ENCODE data around the gene LIN54. TPM values are rescaled to one million over a fixed set of nuclear protein-coding genes. Genes with fewer than 3 reads are reported as not detected.
"Not testable (repeated sequence)": the region's sequence is repeated elsewhere in the genome, so short reads cannot be mapped to it uniquely, and the experiment has no call there.

Gene LIN54
- 1 to 10 TPM; 7.2 to 7.7 (median 7.3) TPM for total RNA-seq
- 2.2 TPM for polyA plus RNA-seq
- long read RNA-seq, donor 1, full-length matches to known transcripts: 6 of 12 reads
- long read RNA-seq, donor 1, partial matches to known transcripts: 0 of 12 reads
- long read RNA-seq, donor 1, other reads (novel, unspliced or antisense): 6 of 12 reads
- long read RNA-seq, donor 2, partial matches to known transcripts: 0 of 1 reads
- long read RNA-seq, donor 2, other reads (novel, unspliced or antisense): 1 of 1 reads
- long read RNA-seq, donor 3, full-length matches to known transcripts: 10 of 21 reads
- long read RNA-seq, donor 3, partial matches to known transcripts: 2 of 21 reads
- long read RNA-seq, donor 3, other reads (novel, unspliced or antisense): 9 of 21 reads
- long read RNA-seq, donor 4, full-length matches to known transcripts: 1 of 3 reads
- long read RNA-seq, donor 4, partial matches to known transcripts: 1 of 3 reads
- long read RNA-seq, donor 4, other reads (novel, unspliced or antisense): 1 of 3 reads

DNA sequence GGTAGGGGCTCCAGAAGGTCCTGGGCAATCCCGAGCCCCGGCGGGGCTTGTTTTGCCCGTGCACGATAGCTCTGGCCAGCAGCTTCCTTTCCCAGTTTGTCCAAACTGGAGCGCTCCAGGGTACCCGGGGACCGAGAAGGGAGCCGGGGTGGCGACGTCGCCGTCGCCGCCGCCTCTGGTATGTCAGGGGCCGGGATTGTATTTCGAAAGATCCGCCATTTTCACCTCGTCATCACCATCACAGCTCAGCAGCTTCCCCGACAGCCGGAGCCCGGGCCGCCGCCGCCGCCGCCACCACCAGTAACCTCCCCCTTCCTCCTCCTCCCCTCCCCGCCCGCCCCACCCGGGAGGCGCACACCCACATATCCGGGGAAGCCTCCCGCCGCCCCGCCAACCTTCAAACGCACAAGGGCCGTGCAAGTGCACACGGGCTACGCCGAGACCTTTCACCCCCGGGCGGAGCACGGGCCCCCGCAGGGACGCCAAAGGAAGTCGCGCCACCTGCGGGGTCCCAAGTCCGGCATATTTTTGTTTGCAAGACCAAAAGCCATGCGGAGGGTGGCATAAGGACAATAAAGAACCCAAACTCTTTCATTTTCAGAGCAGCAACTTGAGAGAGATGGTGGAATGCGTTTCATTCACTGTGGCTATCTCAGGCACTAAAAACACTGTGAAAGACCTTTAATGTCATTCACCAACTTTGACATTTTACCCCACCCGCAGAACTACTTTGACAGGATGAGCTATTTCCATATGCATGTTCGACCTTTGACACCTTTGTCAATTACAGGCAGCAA lies at the start of gene LIN54:
Gene LIN54 (minus strand): TSS at position 302 of the 797 bp plus-strand sequence. CDS start 25,979 bp downstream, outside the sequence.
- H3K4me3 ChIP-seq (ENCODE audit: low read length): peak within 1 kb of the TSS; percentile 79
- WGBS: under 1% methylated on average over 54 of the region's 54 CpGs
- no peaks in the 10 kb centered on the region for H3K4me1 ChIP-seq (ENCODE audit: control insufficient read depth, insufficient read depth, low read length)
- no peaks in the 10 kb centered on the region for H3K27me3 ChIP-seq (ENCODE audit: control insufficient read depth, insufficient read depth)
- intact Hi-C loops (cut with DNase I): loop anchor here in 2 of 4 donors (5.0 to 10.0 kb wide), 2 partner anchors 113 to 116 kb away; partner anchors contain the start of gene SEC31A (in 1 of the 2)
- peak; percentile 86 to 93 (median 93) for DNase-seq
- no peaks in the 10 kb centered on the region for H3K9me3 ChIP-seq (ENCODE audit: control insufficient read depth, low read length)
- H3K27ac ChIP-seq (ENCODE audit: low read length): peak within 1 kb of the TSS; percentile 68
- ATAC-seq: peak; percentile 69 to 75

DNA sequence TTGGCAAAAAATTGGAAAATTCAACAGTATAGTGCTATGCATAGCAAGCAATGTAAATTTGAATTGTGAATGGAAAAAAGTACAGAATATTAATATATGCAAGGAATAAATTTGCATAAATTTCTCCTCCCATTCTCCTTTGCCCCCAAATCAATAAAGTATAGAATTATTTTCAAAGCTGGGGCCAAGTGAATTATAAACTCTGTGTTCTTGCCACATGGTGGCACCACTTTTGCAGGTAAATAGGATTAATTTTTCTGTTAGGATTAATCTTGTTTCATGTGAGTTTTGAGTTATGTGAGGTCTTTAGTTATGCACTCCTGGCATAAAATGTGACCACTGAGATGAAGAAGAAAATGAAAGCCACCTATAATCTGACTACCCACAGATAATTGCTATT lies 44.3 kb upstream of the LIN54 start:
- intact Hi-C loops (cut with DNase I): no loop called here
- H3K9me3 ChIP-seq (ENCODE audit: control insufficient read depth, low read length): no peaks in the 10 kb centered on the region

DNA sequence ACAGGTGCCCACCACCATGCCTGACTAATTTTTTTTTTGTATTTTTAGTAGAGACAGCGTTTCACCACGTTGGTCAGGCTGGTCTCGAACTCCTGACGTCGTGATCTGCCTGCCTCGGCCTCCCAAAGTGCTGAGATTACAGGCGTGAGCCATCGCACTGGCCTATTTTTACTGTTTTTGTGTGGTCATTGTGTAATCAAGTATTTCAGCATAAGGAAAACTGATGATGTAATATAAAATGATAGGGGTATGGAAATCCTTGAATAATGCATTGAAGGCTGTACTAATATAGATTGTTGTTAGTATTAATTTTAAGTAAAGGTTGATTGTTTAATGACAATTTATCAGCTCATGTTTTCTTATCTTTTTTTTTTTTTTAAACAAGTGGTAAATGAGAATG lies 38.2 kb upstream of the LIN54 start:
- H3K27me3 ChIP-seq (ENCODE audit: control insufficient read depth, insufficient read depth); H3K4me3 ChIP-seq (ENCODE audit: low read length); intact Hi-C loops (cut with DNase I); H3K4me1 ChIP-seq (ENCODE audit: control insufficient read depth, insufficient read depth, low read length); H3K9me3 ChIP-seq (ENCODE audit: control insufficient read depth, low read length); H3K27ac ChIP-seq (ENCODE audit: low read length); DNase-seq; ATAC-seq: not testable (repeated sequence)
- 89% methylated on average over 8 of the region's 8 CpGs for WGBS

More for the DNA sequence above, 44.3 kb upstream of the LIN54 start:
- ATAC-seq: no peak
- H3K27me3 ChIP-seq (ENCODE audit: control insufficient read depth, insufficient read depth): no peaks in the 10 kb centered on the region
- H3K27ac ChIP-seq (ENCODE audit: low read length): no peak overlapping the region
- no peaks in the 10 kb centered on the region for H3K4me1 ChIP-seq (ENCODE audit: control insufficient read depth, insufficient read depth, low read length)
- no peak for DNase-seq
- H3K4me3 ChIP-seq (ENCODE audit: low read length): no peak overlapping the region

DNA sequence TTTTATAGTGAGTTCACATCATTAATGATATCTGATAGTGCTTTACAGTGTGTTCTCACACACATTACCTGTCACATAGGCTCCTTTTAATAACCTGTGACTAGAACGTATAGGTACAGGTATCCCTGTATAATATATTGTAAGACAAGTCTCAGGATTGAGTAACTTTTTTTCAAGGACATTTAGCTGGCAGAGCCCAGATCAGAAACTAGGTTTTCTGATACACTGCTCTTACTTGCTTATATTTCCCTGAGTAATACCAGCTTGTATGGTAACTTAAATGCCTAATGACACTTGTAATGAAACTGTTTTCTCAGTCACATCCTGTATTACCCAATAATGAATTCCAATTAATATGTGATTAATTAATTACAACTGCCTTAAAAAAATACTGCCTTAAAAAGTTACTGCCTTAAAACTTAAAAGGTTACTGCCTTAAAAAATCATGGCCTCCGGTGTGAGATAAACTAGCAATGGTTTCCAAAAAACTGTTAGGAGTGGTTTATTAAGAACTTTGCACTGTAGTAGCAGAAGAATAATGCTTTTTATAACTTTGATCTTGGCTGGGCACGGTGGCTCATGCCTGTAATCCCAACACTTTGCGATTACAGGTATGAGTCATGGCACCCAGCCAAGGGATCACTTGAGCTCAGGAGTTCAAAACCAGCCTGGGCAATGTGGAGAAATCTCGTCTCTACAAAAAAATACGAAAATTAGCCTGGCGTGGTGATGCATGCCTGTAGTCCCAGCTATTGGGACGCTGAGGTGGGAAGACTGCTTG lies 36.3 kb upstream of the LIN54 start:
- ATAC-seq: no peak
- intact Hi-C loops (cut with DNase I): no loop called here
- WGBS: 88% methylated on average over 8 of the region's 8 CpGs
- no peak for DNase-seq
- H3K4me1 ChIP-seq (ENCODE audit: control insufficient read depth, insufficient read depth, low read length): no peaks in the 10 kb centered on the region
- no peak overlapping the region for H3K27ac ChIP-seq (ENCODE audit: low read length)
- no peak overlapping the region for H3K4me3 ChIP-seq (ENCODE audit: low read length)
- H3K9me3 ChIP-seq (ENCODE audit: control insufficient read depth, low read length): no peaks in the 10 kb centered on the region
- no peaks in the 10 kb centered on the region for H3K27me3 ChIP-seq (ENCODE audit: control insufficient read depth, insufficient read depth)

DNA sequence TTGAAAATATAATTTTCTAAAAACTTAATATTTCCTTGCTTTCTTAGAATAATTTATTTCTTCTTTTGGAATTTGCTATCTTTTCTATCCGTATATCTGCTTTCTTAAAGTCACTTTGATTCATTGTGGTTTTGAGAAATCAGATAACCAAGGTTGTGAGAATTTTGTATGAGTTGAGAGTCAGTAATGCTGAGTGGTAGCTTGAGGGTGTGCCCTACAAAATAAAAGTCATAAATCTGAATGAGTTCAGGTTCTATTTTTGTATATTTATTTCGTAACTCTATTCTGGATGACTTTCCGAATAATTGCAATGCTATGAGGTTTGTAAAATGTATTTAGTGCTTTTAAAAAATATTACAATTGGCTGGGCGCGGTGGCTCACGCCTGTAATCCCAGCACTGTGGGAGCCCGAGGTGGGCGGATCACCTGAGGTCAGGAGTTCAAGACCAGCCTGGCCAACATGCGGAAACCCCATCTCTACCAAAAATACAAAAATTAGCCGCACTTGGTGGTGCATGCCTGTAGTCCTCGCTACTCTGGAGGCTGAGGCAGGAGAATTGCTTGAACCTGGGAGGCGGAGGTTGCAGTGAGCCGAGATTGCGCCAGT lies 33.3 kb upstream of the LIN54 start:
- ATAC-seq (no peak), DNase-seq (no peak)
- H3K9me3 ChIP-seq (ENCODE audit: control insufficient read depth, low read length): no peaks in the 10 kb centered on the region
- 93% methylated on average over 14 of the region's 14 CpGs for WGBS
- no peaks in the 10 kb centered on the region for H3K27me3 ChIP-seq (ENCODE audit: control insufficient read depth, insufficient read depth)
- H3K27ac ChIP-seq (ENCODE audit: low read length): no peak overlapping the region
- peaks cover 2% of the 10 kb centered on the region for H3K4me1 ChIP-seq (ENCODE audit: control insufficient read depth, insufficient read depth, low read length)
- intact Hi-C loops (cut with DNase I): no loop called here
- no peak overlapping the region for H3K4me3 ChIP-seq (ENCODE audit: low read length)

DNA sequence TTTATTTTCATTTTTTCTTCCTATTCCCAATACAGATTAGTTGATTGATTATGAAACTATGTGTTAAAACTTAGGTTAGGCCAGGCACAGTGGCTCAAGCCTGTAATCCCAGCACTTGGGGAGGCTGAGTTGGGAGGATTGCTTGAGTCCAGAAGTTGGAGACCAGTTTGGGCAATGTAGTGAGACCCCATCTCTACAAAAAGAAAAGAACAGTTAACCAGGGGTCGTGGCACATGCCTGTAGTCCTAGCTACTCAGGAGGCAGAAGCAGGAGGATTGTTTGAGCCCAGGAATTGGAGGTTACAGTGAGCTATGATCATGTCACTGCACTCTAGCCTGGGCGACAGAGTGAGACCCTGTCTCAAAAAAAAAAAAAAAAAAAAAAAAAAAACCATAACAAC lies 32.5 kb upstream of the LIN54 start:
- 95% methylated on average over 2 of the region's 2 CpGs for WGBS
- intact Hi-C loops (cut with DNase I): not testable (repeated sequence)

DNA sequence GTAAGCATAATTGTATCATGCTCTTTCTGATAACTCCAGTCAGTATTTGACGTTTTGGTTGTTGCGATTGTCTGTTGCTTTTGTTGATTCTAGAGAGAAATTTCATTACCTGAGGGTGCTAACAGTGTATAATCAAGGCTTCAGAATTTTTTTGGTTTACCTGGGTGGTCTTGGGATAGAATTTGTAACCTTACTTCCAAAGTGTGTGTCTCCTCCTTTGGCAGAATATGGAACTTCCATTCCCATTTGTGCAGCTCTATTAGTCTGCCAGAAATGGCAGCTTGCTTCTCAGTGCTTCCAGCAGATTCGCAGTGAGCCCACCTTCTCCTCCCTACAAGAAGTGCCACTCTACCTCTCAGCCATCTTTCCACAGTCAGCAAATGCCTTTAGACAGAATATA lies 29.6 kb upstream of the LIN54 start:
- 85% methylated on average over 3 of the region's 3 CpGs for WGBS
- Histone ChIP-seq H3K27me3 (ENCODE audit: control insufficient read depth, insufficient read depth) (no peaks in the 10 kb centered on the region), H3K27ac (ENCODE audit: low read length) (no peak overlapping the region), H3K4me3 (ENCODE audit: low read length) (no peak overlapping the region), H3K9me3 (ENCODE audit: control insufficient read depth, low read length) (no peaks in the 10 kb centered on the region), H3K4me1 (ENCODE audit: control insufficient read depth, insufficient read depth, low read length) (peaks cover 5% of the 10 kb centered on the region)
- DNase-seq (no peak), ATAC-seq (no peak)
- intact Hi-C loops (cut with DNase I): no loop called here

More for the DNA sequence above, 32.5 kb upstream of the LIN54 start:
- DNase-seq; ATAC-seq; H3K4me3 ChIP-seq (ENCODE audit: low read length); H3K27me3 ChIP-seq (ENCODE audit: control insufficient read depth, insufficient read depth); H3K27ac ChIP-seq (ENCODE audit: low read length); H3K9me3 ChIP-seq (ENCODE audit: control insufficient read depth, low read length); H3K4me1 ChIP-seq (ENCODE audit: control insufficient read depth, insufficient read depth, low read length): not testable (repeated sequence)

DNA sequence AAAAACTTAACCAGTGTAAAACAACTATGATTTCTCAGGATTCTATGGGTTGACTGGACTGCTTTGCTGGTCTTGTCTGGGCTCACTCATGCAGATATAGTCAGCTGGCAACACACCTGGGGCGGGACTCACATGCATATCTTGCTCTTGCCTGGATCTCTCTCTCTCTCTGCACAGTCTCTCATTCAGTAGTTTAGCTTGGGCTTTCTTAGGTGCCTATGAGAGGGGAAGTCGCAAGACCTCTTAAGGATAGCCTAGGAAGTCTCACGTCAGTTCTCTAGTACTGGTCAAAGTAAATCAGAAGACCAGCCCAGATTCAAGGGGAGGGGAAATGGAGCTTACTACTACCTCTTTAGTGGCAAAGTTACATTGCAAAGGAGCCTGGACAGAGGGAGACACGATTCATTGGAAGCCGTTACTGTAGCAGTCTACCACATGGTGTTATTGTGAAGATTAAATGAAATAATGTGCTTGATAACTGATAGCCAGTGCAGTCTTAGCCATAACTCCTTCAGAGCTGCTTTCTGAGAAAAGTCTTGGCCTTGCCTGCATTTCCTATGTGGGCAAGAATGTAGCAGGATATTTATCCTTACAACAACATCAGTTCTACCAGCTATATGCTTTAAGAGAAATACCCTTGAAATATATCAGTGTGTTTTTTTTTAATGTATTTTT lies 26.5 kb upstream of the LIN54 start:
- no peaks in the 10 kb centered on the region for H3K9me3 ChIP-seq (ENCODE audit: control insufficient read depth, low read length)
- no peaks in the 10 kb centered on the region for H3K27me3 ChIP-seq (ENCODE audit: control insufficient read depth, insufficient read depth)
- no peak overlapping the region for H3K27ac ChIP-seq (ENCODE audit: low read length)
- intact Hi-C loops (cut with DNase I): no loop called here
- H3K4me3 ChIP-seq (ENCODE audit: low read length): no peak overlapping the region
- ATAC-seq (no peak), DNase-seq (no peak)
- H3K4me1 ChIP-seq (ENCODE audit: control insufficient read depth, insufficient read depth, low read length): peaks cover 5% of the 10 kb centered on the region
- 69% methylated on average over 5 of the region's 5 CpGs for WGBS

DNA sequence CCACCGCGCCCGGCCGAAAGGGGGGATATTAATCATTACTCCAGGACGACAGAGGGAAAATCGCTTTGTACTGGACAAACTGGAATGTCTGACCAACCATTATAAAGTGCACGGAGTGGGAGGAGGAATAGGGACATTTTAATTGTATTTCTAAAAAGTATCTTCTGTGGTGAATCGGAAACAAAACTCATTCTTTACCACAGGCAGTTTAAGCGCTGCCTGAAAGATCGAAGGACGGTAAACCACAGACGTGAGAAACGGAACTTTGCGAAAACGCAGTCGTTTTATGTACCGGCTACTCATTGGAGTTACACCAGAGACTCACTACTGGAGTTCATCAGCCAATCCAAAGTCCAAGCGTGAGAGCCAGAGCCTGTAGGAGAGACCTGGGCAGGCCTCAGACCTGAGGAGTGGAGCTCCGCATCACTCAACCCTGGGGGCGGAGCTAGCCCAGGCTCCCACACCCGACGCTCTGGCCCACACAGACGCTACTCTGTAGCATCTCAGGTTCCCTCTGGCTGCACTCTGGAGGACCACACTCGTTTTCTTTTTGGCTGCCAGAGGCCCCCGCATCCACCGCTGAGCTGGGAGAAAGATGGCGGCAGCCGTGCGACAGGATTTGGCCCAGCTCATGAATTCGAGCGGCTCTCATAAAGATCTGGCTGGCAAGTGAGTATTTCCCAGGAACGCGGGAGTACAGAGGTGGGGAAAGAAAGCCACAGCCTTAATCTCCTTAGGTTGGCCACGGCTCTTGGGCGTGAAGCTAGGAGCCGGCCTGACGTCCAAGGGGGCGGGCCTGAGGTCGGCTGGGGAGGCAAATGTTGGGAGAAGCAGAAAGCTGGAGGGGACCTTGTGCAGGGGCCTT lies 24.2 kb upstream of the LIN54 start, which contains the start of gene COPS4:
Gene COPS4 (plus strand): TSS at position 554 of the 865 bp plus-strand sequence. CDS start 42 bp downstream, at position 596.
- DNase-seq: peak; percentile 97 to 98 (median 97)
- H3K9me3 ChIP-seq (ENCODE audit: control insufficient read depth, low read length): no peaks in the 10 kb centered on the region
- H3K4me1 ChIP-seq (ENCODE audit: control insufficient read depth, insufficient read depth, low read length): peaks cover 3% of the 10 kb centered on the region
- peak within 1 kb of the TSS; percentile 71 for H3K4me3 ChIP-seq (ENCODE audit: low read length)
- no peaks in the 10 kb centered on the region for H3K27me3 ChIP-seq (ENCODE audit: control insufficient read depth, insufficient read depth)
- H3K27ac ChIP-seq (ENCODE audit: low read length): peak within 1 kb of the TSS; percentile 95
- intact Hi-C loops (cut with DNase I): loop anchor here in 1 of 4 donors (2.0 kb wide), 1 partner anchor 22 kb away; no protein-coding TSS in a partner anchor
- ATAC-seq: peak; percentile 100
- under 1% methylated on average over 39 of the region's 39 CpGs for WGBS

Data from right cardiac atrium (tissue), 5 donors.